K562 (cell line): ENCODE results near the gene TMPO. TPM values are rescaled to one million over a fixed set of nuclear protein-coding genes. Genes with fewer than 3 reads are reported as not detected.

Source experiments
- ASH1L ChIP-seq: fragments of 450-650 bp; IDR thresholded peaks from 2 replicates; pipeline ENCODE4 v1.6.1; 2018; ENCODE audit warnings: borderline replicate concordance, mild to moderate bottlenecking, low read depth; ENCODE audit not compliant: partially characterized antibody
- CBX2 ChIP-seq: fragments of 200-600 bp; sonication (generic); IDR thresholded peaks from one replicate; pipeline ENCODE4 v1.6.1; 2012; ENCODE audit warnings: mild to moderate bottlenecking, low read length, inconsistent platforms; ENCODE audit not compliant: insufficient read depth, poor library complexity, severe bottlenecking
- DIDO1 ChIP-seq: fragments of 450-650 bp; IDR thresholded peaks from 2 replicates; pipeline ENCODE4 v1.6.1; 2016; ENCODE audit warnings: low read depth, missing biosample characterization, missing genetic modification characterization
- POU5F1 ChIP-seq: fragments of 150-350 bp; IDR thresholded peaks from 2 replicates; pipeline ENCODE4 v1.6.1; 2014; ENCODE audit warnings: borderline replicate concordance, low read length, low read depth, mild to moderate bottlenecking; ENCODE audit not compliant: partially characterized antibody
- RCOR1 ChIP-seq, 2 experiments: IDR thresholded peaks; 2 replicates each; pipeline ENCODE4 v1.6.1; 2012; ENCODE audit warnings: low read depth in 2 of 2, low read length in 2 of 2, borderline replicate concordance in 1 of 2, improper control_type of control experiment in 1 of 2
- ZC3H4 ChIP-seq: sonication (generic); formaldehyde crosslinking; IDR thresholded peaks from 2 replicates; pipeline ENCODE4 v1.9.0; 2021; ENCODE audit warnings: missing genetic modification reagents, borderline replicate concordance
- ZNF324 ChIP-seq: fragments of 250-450 bp; sonication (Bioruptor Pico); IDR thresholded peaks from 2 replicates; pipeline ENCODE4 v1.4.0; 2020; ENCODE audit warnings: mild to moderate bottlenecking
- polyA plus RNA-seq, 8 experiments: library from polyadenylated mRNA; depleted of rRNA in 4 of 8; stranded (reverse) in 5 of 8; unstranded in 3 of 8; fragments of >200 nt; fragmentation: Nextera tagmentation in 2 of 8; fragmentation: Illumina TruSeq in 1 of 8; extraction: Ambion mirVana in 2 of 8; extraction: Trizol in 1 of 8; gene quantifications; 2 replicates each; pipeline versions ENCODE4 v1.2.1 to v1.2.3, GENCODE V29; 2011 to 2014; ENCODE audit warnings: inconsistent platforms in 1 of 8, missing spikeins in 1 of 8
- total RNA-seq, 7 experiments: library from RNA; depleted of rRNA in 6 of 7; stranded (reverse); fragments of >200 nt in 6 of 7; fragmentation: Illumina TruSeq in 2 of 7; extraction: Trizol in 2 of 7; gene quantifications; 2 replicates each; pipeline versions ENCODE4 v1.2.1 to v1.2.3, GENCODE V29; 2011 to 2021; ENCODE audit warnings: low replicate concordance in 1 of 7
- TF ChIP-seq, protein P1 (sequence below): sonication (generic); formaldehyde crosslinking; IDR thresholded peaks from 2 replicates; pipeline ENCODE4 v1.8.0; 2023; ENCODE audit warnings: missing genetic modification reagents, mild to moderate bottlenecking, borderline replicate concordance
- TF ChIP-seq, protein P2 (sequence below): fragments of 200-800 bp; sonication (Bioruptor generic); IDR thresholded peaks from 2 replicates; pipeline ENCODE4 v1.6.1; 2017; ENCODE audit warnings: missing genetic modification characterization, missing compliant biosample characterization
- TF ChIP-seq, protein P3 (sequence below): fragments of 250-450 bp; sonication (Bioruptor Pico); IDR thresholded peaks from 2 replicates; pipeline ENCODE4 v1.5.1; 2021; ENCODE audit warnings: mild to moderate bottlenecking
- TF ChIP-seq, protein P4 (sequence below), 2 experiments: fragments of 450-650 bp in 1 of 2; sonication (generic) in 1 of 2; formaldehyde crosslinking; conservative IDR thresholded peaks; 2 replicates each; pipeline versions ENCODE4 v1.4.0 to v1.8.1; 2020 to 2022; ENCODE audit warnings: mild to moderate bottlenecking in 1 of 2, missing genetic modification reagents in 1 of 2
- TF ChIP-seq, protein P5 (sequence below): sonication (generic); formaldehyde crosslinking; IDR thresholded peaks from 2 replicates; pipeline ENCODE4 v1.8.0; 2022; ENCODE audit warnings: mild to moderate bottlenecking, missing genetic modification reagents
- TF ChIP-seq, protein P6 (sequence below): fragments of 250-450 bp; sonication (Bioruptor Pico); IDR thresholded peaks from 2 replicates; pipeline ENCODE4 v1.4.0; 2020; ENCODE audit warnings: mild to moderate bottlenecking, moderate library complexity

Gene TMPO
- total and polyA plus RNA-seq, 9 of the 15 experiments (the other 6 are each of a cell fraction or from before 2014, with no cell fraction given) = 62.1 to 263 (median 182) TPM

DNA sequence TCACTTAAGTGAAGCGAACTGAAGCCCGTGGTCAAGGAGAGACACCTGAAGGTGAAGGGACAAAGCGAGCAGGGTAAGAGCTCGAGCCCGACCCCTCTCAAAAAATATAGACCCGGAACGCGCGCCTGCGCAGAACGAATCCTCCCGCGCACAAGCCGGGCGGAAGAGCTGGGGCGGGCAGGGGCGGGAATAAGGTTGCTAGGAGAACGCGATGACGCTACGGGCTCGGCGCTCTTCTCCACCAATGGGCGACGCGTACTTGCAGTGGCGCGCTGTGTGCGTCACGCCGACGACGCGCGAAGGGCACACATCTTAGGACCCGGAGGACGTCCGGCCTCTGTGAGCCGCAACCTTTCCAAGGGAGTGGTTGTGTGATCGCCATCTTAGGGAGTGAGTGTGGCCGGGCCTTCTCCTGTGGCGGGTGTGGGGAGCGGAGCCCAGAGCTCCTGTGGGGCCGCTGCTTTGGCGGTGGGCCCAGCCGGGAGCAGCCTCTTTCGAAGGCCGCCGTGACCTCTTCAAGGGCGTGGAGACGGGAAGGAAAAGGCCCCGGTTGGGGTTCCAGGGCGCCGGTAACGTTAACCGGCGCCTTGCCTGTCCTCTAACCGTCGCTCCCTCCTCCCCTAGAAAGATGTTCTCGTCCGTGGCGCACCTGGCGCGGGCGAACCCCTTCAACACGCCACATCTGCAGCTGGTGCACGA, 78.1 kb downstream of the TMPO start, which contains the start of gene SLC25A3 (continued):
- TF ChIP-seq, protein P1, sequence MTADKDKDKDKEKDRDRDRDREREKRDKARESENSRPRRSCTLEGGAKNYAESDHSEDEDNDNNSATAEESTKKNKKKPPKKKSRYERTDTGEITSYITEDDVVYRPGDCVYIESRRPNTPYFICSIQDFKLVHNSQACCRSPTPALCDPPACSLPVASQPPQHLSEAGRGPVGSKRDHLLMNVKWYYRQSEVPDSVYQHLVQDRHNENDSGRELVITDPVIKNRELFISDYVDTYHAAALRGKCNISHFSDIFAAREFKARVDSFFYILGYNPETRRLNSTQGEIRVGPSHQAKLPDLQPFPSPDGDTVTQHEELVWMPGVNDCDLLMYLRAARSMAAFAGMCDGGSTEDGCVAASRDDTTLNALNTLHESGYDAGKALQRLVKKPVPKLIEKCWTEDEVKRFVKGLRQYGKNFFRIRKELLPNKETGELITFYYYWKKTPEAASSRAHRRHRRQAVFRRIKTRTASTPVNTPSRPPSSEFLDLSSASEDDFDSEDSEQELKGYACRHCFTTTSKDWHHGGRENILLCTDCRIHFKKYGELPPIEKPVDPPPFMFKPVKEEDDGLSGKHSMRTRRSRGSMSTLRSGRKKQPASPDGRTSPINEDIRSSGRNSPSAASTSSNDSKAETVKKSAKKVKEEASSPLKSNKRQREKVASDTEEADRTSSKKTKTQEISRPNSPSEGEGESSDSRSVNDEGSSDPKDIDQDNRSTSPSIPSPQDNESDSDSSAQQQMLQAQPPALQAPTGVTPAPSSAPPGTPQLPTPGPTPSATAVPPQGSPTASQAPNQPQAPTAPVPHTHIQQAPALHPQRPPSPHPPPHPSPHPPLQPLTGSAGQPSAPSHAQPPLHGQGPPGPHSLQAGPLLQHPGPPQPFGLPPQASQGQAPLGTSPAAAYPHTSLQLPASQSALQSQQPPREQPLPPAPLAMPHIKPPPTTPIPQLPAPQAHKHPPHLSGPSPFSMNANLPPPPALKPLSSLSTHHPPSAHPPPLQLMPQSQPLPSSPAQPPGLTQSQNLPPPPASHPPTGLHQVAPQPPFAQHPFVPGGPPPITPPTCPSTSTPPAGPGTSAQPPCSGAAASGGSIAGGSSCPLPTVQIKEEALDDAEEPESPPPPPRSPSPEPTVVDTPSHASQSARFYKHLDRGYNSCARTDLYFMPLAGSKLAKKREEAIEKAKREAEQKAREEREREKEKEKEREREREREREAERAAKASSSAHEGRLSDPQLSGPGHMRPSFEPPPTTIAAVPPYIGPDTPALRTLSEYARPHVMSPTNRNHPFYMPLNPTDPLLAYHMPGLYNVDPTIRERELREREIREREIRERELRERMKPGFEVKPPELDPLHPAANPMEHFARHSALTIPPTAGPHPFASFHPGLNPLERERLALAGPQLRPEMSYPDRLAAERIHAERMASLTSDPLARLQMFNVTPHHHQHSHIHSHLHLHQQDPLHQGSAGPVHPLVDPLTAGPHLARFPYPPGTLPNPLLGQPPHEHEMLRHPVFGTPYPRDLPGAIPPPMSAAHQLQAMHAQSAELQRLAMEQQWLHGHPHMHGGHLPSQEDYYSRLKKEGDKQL (CRISPR knock-in tag) = no peak
- TF ChIP-seq ASH1L (no peak), ZNF324 (CRISPR knock-in tag) (no peak), CBX2 (no peak), ZC3H4 (no peak), POU5F1 (no peak), DIDO1 (tag) (no peak), RCOR1 (IDR thresholded peaks at IDR 0.05; ENCODE audit: borderline replicate concordance in 1 of 2, low read depth in 2 of 2, low read length in 2 of 2) (peak in 1 of 2 experiments; percentile 61; a peak in 2 of 4 replicates)
- TF ChIP-seq, protein P2, sequence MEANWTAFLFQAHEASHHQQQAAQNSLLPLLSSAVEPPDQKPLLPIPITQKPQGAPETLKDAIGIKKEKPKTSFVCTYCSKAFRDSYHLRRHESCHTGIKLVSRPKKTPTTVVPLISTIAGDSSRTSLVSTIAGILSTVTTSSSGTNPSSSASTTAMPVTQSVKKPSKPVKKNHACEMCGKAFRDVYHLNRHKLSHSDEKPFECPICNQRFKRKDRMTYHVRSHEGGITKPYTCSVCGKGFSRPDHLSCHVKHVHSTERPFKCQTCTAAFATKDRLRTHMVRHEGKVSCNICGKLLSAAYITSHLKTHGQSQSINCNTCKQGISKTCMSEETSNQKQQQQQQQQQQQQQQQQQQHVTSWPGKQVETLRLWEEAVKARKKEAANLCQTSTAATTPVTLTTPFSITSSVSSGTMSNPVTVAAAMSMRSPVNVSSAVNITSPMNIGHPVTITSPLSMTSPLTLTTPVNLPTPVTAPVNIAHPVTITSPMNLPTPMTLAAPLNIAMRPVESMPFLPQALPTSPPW = peak; percentile 56; the same call in 1 of the 2 replicates
- TF ChIP-seq, protein P3, sequence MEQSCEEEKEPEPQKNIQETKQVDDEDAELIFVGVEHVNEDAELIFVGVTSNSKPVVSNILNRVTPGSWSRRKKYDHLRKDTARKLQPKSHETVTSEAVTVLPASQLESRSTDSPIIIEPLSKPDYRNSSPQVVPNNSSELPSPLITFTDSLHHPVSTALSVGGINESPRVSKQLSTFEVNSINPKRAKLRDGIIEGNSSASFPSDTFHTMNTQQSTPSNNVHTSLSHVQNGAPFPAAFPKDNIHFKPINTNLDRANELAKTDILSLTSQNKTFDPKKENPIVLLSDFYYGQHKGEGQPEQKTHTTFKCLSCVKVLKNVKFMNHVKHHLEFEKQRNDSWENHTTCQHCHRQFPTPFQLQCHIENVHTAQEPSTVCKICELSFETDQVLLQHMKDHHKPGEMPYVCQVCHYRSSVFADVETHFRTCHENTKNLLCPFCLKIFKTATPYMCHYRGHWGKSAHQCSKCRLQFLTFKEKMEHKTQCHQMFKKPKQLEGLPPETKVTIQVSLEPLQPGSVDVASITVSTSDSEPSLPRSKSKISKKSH (CRISPR knock-in tag) = no peak
- TF ChIP-seq, protein P4, sequence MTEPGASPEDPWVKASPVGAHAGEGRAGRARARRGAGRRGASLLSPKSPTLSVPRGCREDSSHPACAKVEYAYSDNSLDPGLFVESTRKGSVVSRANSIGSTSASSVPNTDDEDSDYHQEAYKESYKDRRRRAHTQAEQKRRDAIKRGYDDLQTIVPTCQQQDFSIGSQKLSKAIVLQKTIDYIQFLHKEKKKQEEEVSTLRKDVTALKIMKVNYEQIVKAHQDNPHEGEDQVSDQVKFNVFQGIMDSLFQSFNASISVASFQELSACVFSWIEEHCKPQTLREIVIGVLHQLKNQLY (CRISPR knock-in tag; conservative IDR thresholded peaks at IDR 0.05) = no peak
- TF ChIP-seq, protein P5, sequence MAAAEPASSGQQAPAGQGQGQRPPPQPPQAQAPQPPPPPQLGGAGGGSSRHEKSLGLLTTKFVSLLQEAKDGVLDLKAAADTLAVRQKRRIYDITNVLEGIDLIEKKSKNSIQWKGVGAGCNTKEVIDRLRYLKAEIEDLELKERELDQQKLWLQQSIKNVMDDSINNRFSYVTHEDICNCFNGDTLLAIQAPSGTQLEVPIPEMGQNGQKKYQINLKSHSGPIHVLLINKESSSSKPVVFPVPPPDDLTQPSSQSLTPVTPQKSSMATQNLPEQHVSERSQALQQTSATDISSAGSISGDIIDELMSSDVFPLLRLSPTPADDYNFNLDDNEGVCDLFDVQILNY (CRISPR knock-in tag) = no peak
- TF ChIP-seq, protein P6, sequence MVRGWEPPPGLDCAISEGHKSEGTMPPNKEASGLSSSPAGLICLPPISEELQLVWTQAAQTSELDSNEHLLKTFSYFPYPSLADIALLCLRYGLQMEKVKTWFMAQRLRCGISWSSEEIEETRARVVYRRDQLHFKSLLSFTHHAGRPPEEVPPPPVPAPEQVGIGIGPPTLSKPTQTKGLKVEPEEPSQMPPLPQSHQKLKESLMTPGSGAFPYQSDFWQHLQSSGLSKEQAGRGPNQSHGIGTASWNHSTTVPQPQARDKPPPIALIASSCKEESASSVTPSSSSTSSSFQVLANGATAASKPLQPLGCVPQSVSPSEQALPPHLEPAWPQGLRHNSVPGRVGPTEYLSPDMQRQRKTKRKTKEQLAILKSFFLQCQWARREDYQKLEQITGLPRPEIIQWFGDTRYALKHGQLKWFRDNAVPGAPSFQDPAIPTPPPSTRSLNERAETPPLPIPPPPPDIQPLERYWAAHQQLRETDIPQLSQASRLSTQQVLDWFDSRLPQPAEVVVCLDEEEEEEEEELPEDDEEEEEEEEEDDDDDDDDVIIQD = 0 out of 2 replicates have a peak, but pooled peaks have one; percentile 21
